ENCODE data around the gene ACAP3.
"Not testable (repeated sequence)": the region's sequence is repeated elsewhere in the genome, so short reads cannot be mapped to it uniquely, and the experiment has no call there.

Gene ACAP3

DNA sequence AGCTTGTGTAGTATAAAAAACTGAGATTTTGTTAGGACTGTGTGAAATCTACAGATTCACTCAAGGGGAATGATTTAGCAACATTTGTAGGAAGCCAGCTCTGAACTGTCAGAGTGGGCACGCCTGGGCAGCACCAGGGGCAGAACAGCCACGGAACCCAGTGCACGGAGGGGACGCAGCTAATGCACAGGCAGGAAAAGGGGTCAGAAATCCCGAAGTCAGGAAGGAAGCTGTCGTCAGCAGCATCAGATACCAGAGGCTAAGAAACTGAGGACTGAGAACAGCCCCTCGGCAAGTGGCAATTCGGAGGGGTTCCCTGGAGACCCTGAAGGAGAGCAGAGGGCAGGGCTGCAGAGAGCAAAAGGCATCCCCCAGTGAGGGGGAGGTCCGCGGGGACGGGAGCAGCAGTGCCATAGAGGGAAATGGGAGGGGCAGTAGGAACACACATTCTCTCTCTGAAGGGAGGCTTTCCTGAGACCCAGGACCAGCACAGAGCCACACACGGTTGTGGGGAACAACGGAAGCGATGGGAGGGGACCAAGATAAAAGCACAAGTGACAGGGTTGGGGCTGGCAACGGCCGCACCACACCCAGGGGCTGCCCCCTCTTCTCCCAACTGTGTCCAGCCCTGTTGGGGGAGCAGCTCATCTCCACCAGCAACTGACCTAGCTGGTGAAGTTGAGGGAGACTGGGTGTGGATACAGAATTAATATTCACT lies 46.7 kb downstream of the ACAP3 start:
- DNase-seq, result no peak

- no peak for DNase-seq
Observed at GRCh38 chr1:1259951-1260600, 47.7 kb downstream of the ACAP3 start.

DNA sequence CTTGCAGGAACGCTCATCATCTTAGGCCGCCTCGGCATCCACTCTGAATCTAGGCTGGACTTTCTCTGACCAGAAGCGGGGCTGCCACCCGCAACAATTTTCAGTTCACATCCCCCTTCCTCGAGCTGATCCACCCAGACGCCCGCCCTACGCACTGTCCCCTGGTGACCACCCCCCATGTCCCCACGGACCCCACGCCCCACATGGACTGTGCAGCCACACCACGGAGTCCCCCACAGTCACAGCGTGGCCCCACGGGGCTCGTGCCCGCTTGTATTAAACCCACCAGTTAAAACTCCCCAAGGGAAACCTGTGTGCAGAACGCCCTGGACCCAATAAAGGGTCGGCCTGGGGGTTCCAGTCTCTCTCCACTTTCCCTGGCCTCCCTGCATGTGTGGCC lies 48.2 kb downstream of the ACAP3 start:
- no peak for DNase-seq

GRCh38 chr1:1259119-1259488 lies 48.6 kb downstream of the ACAP3 start:
- no peak for DNase-seq

DNA sequence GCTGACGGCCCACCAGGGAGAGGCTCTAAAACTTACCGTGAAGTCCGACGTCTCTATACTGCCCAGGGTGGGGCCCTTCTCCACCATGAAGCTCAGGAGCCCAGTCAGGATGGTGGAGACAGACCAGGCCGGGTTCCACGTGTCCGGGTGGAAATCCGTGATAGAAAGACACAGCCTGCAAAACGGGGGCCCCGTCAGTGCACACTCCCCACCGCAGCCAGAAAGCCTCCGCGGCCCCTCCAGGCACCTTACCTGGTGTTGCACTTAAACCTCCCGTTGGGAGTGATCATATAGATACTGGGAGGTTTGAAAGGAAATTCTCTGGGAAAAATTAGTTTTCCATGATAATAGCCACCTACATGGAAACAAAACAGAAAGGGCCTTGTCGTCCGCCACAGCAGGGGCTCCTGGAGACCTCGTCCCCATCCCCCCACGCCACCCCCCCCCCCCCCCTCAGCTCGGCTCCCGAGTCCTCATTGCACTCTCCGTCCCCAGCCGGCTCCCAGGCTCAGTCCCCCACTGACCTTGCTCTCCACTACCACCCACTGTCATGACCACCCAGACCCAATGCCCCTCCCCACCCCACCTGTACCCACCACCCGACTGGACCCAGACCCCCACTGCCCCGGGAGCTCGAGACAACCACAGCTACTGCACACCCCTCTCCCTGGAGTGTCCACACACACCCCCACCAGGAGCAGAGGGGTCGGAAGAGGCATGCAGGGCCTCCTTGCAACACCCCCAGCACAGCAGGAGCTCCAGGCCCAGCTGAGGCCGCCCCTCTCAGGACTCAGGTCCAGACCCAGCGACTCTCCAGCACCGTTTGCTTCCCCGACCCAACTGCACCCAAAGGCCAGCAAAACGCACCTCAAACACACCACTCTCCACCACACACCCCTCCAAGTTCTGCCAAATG lies 50.5 kb downstream of the ACAP3 start:
- no peak for DNase-seq

DNA sequence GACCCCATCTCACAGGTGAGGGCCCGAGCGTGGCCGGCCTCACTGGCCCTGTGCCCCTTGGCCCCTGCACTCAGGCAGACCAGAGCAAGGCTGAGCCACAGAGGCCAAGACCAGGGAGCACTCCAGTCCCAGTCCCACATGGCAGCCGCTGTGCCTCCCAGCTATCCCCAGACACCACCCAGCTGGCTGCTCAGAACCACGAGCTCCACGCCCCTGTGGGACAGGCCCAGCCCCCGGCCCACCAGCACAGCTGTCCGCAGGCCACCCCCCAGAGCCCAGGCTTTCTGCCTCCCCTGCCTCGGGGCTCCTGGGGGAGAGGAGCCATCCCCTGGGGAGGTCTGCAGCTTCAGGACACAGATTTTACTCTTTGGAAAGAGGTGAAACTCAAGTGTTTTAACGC lies 52.1 kb downstream of the ACAP3 start:
- DNase-seq, result no peak

GRCh38 chr1:1255078-1255477 lies 52.7 kb downstream of the ACAP3 start:
- DNase-seq, result no peak

DNA sequence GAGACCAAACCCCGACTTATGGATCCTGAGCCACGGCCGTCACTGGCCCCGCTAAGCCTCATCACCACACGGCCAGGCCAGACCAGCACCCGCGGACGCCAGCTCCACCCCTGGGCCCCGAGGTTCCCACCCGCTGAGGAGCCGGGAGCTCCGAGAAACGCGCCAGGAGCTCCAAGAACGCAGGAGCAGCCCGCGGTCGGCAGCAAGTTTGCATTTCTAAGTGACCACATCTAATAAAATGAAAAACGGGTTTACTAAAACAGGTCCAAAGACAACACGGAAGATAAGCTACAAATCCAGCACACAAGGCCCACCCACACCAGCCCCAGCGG lies 53.1 kb downstream of the ACAP3 start:
- no peak for DNase-seq

GRCh38 chr1:1253972-1254666 lies 53.6 kb downstream of the ACAP3 start:
- no peak for DNase-seq

DNA sequence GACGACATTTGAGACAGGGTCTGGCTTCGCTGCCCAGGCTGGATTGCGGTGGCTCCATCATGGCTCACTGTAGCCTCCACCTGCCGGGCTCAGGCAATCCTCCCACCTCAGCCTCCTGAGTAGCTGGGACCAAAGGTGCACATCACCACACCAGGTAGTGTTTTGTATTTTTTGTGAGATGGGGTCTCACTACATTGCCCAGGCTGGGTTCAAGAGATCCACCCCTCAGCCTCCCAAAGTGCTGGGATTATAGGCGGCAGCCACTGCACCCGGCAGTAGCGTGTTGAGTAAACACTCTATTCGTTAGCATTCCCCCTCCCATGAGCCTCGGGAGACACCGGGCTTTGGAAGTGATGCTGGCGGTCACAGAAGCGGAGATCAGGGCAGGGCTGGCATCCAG lies 54.4 kb downstream of the ACAP3 start:
- DNase-seq, result no peak

DNA sequence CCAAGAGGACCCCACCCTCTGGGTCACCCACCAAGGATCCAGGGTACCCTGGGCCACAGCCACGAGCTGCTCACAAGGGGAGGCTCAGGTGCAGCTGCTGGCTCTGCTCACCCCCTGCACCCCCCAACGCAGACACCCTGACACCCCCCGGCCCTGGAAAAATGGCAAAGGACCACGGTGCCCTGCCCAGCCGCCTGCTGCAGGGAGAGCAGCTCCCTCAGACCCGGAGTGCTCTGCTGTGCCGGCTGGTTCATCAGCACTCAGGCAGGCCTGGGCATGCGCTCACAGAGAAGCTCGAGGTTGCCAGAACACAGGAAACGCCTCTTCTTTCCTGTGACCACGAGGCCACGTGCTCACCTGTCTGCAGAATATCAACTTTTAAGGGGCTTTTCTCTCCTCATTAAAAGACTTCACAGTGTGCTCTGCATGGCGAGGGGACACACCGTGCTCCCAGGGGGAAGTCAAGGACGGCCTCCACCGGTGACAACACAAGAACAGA lies 56.9 kb downstream of the ACAP3 start:
- DNase-seq, result no peak

GRCh38 chr1:1248009-1248913 lies 59.5 kb downstream of the ACAP3 start:
- not testable (repeated sequence) for DNase-seq

- no peak for DNase-seq
Observed at GRCh38 chr1:1247341-1247913, 60.3 kb downstream of the ACAP3 start.

- DNase-seq, result no peak
Observed at GRCh38 chr1:1246577-1247340, 61.0 kb downstream of the ACAP3 start, which contains the start of gene C1QTNF12. TSS of gene C1QTNF12 (minus strand) at chr1:1246722. CDS start at chr1:1246690, 32 bp downstream.

DNA sequence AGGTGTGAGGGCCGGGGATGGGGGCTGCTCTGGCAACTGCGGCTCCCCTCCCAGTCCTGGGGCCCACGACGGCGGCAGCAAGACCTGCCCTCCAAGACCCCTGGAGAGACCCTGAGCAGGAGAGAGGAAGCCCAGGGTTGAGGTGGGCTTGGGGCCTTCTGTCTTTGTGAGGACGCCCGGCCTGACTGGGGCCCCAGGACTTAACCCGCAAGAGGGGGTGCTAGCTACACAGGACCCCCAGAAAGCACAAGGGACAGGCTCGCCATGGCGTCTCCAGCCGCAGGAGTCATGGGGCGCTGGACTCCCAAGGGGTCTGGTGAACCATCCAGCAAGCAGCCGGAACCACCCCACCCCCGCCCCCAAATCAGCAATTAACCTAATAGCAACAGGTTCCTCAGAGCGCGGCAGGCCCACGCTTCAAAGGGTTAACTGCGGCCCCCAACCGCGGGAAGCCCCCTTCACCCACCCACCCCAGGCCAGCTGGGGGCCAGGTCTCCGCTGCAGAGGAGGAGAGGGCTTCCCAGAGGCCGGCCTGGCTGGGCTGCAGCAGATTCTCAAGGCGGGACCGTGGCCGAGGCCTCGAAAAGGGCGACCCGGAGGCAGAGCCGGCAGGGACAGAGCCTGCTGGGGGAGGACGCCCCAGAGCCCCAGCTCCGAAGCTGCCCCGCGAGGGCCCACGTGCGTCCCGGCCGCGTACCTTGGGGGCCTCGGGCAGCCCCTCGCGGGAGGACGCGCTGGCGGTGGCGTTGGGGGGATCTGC lies 61.7 kb downstream of the ACAP3 start:
- DNase-seq, result no peak

DNA sequence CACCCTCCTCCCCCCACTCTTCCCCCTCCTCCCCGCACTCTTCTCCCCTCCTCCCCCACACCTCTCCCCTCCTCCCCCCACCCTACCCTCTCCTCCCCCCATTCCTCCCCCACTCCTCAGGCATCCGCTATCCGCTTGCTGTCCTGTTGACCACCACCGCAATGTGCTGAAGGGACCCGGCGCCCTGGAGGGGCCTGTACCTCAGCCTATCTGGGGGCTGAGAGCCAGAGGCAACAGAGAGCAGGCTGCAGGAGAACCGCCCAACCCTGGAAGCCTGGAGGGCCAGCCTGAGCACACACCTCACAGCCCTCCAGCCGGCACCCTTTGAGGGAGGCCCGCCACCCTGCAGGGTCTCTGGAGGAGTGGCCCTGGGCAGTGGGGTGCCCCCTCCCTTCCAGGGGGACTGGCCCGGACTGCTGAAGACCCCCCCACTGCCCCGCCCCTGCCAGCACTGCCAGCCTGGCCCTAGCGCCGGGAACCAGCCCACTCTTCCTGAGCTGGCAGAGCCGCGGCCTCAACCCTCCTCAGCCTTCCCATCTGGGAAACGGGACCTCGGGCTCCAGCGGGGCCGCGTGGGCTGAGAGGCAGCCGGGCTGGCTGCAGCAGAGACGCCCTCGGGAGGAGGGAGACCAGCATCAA lies 62.4 kb downstream of the ACAP3 start:
- no peak for DNase-seq

GRCh38 chr1:1244192-1244811 lies 63.4 kb downstream of the ACAP3 start:
- DNase-seq, result no peak

DNA sequence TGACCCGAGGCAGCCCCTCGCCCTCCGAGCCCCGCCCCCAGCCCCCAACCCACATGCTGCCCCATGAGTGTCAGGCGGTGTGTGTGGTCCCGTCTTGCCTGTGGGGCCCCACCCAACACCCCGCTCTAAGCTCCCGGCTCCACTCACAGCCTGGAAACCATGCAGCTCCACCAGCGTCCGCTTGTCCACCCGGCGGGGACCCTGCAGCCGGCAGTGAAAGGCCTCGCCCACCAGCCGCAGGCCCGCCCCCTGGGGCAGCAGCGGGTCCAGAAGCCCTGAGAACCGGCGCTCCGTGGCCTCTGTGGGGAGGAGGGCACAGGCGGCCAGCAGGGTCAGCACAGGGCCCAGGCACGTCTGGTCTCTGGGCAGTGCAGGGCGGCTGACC lies 63.9 kb downstream of the ACAP3 start:
- no peak for DNase-seq

DNA sequence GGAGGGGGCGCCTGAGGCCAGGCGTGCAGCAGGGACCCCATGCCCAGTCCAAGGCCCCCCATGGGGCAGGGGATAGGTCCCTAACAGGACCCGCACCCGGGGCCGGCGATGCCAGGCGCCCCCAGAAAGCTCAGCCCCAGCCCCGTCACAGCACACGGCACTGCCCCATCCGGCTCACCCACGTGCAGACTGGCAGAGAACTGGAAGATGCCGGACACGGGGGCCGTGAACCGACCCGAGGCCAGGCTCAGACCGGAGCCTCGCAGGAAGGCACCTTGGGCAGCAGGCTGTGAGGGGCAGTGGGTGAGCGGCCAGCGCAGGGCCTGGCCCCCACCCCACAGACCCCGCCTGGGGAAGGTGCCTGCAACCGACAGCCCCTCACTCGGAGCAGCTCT lies 64.5 kb downstream of the ACAP3 start:
- DNase-seq, result no peak
